HG03159 (cell line): ENCODE results near the gene ME3.

Experiments
- ATAC-seq: cut with Tn5 transposase; IDR thresholded peaks from one replicate; pipeline ENCODE4 v1.9.1; 2021; ENCODE audit warnings: mild to moderate bottlenecking, moderate library complexity; ENCODE audit not compliant: unreplicated experiment

Gene ME3

DNA sequence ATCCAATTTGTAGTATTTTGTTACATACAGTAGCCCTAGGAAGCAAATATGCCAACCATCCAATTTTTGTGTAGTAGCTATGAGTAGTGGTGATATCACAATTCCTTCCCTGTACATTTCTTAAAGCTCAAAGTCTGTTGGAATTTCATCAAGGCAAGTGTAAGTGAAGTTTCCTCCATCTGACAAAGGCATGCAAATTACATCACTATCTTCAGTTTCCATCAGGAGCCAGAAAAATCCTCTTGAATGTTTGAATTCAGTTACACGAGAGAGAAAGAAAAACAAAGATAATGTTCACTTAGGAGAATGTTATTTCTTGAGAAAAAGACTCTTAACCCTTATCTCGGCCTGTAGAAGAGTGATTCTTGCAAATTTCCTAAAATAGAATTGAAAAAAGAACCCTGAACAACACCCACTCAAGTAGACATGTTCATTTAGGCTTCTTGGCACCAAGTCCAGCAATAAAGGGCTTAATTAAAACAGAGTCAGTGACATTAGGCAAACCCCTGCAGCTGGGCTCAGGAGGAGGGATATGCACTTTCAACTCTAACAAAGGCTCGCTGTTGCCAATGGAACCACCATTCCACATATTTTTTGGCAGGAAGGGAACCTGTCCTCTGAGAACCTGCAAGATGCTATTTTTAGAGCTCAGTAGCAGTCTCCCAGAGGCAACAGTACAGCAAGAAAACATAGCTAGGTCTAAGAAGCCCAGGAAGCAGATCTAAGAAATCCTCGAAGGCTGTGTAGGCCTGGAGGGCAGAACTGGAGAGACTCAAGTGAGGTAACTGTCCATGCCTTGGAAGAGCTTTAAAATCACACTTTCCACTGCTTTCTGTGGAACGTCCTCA, 153.1 kb downstream of the ME3 start:
- ATAC-seq: no peak

DNA sequence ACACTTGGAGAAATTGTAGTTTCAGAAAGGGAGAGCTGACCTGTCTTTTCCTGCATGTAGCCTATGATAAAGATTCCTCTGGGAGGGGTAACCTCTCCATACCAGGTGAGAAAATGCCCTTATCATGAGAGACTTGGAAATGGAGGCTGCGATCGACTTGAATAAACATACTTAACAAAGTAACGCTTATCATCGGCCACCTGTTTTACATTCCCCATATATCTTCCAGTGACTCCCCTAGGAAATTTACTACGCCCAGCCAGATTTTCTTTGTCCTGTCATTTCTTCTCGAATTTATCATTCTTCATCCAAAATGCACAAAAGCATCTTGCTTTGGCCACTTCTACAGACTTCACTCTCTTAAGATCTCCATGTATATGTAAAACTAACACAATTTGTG, 154.2 kb downstream of the ME3 start:
- no peak for ATAC-seq

DNA sequence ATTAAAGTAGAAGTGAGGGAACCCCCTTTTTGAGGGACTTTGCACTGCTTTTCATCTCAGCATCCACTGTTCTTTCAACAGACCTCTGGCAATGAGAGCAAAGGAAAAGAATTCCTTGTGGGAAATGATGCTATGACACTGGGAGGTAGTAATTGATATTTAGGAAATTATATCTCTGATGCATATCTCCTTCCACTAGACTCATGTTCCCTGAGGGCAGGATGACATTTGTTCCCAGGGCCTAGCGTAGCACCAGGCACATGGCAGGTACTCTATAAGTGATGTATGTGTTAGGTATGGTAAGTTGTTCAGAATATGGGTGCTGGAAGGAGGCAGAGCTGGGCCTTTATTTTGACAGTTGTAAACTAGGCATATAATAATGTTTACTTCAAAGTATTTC, 154.9 kb downstream of the ME3 start:
- ATAC-seq: no peak

DNA sequence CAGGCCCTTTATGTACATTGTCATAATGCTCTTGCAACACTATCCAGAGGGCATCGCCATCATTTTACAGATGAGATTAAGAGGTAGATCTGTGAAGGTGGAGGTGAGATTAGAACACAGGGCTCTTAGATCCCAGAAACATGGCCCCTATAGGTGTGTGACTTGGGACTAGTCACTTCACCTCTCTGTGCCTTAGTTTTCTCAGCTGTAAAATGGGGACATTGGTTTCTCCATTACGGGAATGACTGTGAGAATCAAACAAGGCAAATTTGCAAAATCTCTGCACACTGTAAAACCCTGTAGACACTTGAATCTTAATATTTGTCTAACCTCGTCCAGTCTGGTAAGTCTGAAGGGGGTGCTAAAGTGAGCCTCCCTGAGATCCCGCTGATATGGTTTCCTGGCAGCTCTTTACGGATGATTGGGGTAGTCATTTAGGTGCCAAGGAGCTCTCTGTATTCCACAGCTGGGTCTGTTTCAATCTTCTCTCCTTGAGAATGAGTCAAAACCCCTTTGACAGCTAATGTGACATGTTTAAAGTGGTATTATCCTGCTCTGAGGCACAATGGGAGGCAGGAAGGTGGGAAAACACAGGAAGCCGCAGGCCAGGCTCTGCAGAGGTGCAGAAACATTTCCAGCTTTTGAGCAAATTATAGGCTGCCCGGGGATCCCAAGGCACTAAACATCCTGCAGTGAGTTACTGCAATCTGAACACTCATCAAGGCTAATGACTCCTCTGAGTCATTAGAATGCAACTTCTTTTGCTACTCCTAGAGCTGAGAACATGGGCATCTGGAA, 156.9 kb downstream of the ME3 start:
- no peak for ATAC-seq

DNA sequence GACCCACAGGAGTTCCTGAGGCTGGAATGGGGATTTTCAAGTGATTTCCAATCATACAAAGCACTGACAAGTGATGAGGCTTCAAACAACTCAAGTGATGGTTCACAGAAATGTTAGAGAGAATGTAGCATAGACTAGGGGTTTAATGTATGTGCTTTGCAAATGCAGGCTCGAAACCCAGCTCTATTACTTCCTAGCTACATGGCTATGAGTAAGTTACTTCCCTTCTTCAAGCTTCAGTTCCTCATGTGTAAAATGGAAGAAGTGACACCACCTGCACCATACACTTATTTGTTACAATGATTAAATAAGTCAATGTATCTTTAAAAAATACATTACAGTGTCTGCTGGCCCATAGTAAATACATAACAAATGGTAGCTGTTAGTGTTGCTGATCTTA, 158.0 kb downstream of the ME3 start:
- ATAC-seq: peak; percentile 60

DNA sequence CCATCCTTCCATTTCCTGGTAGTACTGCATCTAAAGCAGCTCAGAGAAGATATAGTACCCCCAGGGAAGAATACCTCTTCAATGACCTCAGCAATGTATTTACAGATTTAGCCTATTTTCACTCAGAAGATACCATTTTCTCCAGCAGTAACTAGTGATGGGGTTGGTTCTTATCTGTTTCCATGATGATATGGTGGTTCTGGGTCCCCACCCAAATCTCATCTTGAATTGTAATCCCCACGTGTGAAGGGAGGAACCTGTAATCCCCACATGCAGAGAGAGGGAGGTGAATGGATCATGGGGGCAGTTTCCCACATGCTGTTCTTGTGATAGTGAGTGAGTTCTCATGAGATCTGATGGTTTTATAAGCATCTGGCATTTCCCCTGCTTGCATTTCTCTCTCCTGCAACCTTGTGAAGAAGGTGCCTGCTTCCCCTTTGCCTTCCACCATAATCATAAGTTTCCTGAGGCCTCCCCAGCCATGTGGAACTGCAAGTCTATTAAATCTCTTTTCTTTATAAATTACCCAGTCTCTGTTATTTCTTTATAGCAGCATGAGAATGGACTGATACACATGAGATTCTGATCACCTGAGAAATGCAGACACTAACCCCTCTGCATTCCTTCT, 158.6 kb downstream of the ME3 start:
- no peak for ATAC-seq

DNA sequence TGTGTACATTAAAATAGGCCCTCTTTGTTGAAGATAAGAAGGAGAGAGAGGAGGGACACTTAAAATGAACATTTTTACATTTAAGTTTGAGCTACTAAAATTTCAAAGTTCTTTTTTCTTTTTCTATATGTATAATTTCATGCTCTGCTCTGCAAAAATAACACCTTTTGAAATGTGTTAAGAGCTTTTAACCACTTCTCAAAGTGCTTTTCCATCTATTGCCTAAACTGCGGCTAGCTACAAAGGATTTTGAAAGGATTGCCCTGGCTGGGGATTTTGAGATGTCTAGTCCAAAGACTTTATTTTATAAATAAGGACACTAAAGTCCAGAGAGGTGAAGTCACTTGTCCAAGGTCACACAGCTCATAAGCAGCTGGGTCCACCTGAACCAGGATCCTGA, 159.3 kb downstream of the ME3 start:
- ATAC-seq: no peak

DNA sequence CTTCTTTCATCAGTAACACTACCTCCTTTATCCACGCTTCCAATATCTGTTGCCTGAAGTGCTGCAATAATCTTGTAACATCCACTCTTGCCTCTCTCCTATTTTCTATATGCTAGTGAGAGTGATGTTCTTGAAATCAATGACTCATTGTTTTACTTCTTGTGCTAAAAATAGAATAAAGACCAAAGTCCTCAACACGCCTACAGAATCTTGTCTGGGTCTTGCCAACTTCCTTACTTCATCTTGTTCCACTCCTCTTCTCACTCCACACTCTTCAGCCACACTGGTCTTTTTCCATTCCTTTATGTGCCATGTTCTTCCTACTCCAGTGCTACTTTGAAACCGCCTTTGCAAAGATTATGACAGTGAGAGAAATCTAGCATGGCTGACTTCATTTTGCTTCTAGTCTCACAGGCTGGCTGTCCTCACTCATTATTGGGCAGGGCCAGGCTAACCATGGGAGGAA, 161.3 kb downstream of the ME3 start:
- peak; percentile 57 for ATAC-seq

DNA sequence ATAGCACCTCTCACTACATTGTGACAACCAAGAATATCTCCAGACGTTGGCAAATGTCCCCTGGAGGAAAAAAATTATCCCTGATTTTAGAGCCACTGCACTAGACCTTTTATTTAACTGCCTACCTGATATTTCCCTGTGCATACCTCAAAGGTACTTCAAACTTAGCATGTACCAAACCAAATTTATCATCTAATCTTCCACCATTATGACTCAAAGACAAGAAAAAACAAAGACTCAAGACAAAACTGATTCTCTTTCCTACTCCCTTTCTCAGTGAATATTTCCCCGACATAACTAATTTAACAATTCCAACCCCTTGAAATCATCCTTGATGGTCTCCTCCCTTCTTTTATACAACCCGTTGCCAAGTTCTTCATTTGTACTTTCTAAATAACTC, 161.7 kb downstream of the ME3 start:
- ATAC-seq: no peak

DNA sequence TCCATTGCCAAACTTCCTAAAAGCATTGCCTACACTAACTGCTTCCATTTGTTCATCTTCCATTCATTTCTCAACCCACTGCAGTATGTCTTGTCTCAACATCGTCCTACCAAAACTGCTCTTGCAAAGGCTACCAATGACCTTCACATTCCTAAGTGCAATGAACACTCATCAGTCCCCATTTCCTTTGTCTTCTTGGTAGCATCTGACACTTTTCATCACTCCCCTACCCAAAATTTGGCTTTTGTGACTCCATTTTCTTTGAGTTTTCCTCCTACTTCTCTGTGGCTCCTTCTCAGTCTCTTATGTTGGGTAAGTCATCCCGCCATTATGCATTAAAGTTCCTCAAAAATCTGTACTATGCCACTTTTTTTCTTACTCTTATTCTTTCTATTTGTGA, 162.3 kb downstream of the ME3 start:
- no peak for ATAC-seq

DNA sequence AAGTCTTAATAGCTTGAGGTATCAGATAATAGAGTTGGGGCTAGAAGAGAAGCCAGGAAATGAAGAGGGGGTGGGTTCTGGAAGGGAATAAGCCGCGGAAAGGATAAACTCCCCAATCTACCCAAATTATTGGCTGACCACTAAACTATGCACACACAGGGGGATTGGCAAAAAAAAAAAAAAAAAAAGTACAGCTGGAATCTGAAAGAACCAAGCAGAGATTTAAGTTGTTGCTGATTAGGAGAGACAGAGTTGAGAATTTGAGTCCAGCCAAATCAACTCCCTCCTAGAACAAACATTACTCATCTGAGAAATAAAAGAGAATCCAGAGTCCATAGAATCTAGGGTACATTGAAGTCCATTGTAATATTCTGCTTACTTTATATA, 162.8 kb downstream of the ME3 start:
- no peak for ATAC-seq

DNA sequence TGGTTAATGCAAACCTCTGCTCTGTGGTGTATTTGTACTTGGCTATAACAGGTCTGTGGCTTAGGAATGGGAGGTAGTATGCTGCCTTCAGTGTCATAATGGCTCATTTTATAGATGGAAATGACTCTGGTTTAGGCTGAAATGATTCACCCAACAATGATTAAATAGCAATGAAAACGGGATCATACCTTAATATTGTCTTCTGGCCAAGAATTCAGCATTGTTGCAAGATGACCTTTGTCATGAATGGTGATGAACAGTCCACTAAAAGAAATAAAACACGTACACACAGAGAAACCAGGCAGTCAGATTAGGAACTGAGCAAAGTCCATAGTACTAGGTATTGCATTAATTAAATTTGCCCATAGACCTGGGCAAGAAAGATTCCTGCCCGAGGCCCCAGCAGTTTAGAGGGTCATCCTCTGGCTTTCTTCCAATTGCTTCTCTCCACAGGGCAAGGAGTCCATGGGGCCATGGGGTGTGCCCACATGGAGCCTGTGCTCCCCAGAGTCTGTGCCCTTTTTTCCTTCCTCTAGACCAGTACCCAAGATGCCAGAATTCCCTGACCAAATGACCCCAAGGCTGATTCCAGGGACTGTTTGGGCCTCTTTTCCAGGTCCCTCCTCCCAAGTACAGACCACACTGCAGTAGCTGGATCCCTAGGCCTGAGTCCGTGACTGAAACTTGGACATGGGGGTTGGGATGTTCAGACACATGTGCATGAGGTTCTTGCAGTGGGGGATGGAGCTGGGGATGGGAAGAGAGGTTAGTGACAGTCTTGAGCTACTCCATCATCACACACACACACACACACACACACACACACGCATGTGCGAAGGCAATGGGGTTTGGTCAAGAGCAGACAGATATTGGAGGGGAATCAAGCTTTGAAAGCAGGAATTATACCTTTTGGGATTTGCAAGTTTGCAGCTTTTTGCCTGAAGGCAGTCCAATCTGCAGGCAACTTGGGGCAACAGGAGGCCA, 163.5 kb downstream of the ME3 start:
- no peak for ATAC-seq

DNA sequence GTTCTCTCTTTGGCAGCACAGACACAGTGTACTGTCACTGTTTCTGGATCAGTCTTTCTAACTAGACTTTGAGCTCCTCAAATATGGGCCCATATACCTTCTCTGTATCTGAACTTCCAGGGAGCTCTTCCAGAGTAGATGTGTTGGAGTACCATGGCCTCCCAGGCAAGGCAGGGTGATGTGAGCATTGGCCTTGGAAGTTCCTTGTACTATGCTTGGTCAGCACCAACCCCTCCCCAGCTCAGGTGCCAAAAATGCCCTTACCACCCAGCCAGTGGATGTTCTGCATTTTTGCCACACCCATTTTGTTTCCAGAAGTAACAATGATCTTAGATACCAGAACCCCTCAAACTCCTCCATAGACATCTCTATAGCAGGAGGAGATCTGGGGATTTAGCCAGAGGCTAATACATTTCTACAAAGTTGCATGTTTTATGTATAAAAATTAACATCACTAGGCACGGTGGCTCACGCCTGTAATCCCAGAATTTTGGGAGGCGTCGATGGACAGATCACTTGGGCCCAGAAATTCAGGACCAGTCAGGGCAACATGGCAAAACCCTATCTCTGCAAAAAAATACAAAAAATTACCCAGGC, 165.1 kb downstream of the ME3 start:
- ATAC-seq: no peak

DNA sequence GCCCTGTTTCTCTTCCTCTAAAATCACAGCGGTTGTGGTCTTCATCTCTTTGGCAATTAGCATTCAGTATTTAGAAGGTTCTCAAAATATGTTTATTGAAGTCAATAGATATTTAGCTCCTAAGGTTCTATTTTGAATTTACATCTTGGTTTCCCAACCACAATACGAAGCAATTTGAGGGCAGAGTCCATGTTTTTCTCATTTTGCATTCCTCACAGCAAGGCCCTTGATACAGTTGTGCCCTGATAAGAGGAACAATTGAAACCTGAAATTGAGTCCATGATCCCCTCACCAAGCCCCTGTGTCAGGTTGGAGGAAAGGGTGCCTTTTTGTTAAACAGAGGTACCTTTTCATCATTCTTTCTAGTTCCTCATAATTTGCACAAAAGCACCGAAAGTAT, 166.2 kb downstream of the ME3 start:
- ATAC-seq: no peak

DNA sequence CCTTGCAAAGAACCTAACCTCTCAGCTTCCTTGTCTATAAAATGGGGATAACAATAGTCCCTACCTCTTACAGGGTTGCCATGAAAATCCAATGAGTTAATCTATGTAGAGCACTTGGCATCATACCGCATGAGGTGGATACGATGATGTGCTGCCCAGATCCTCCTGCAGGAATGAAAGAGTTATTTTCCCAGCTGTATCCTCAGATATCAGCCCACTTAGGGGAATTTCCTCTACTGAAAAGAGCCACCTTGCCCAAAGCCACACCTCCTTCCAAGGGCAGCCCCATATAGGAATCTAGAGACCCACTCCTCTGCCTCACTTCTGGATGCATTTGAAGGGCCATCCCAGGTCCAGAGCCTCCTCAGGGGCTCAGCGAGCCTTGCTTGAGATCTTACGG, 169.3 kb downstream of the ME3 start:
- no peak for ATAC-seq

DNA sequence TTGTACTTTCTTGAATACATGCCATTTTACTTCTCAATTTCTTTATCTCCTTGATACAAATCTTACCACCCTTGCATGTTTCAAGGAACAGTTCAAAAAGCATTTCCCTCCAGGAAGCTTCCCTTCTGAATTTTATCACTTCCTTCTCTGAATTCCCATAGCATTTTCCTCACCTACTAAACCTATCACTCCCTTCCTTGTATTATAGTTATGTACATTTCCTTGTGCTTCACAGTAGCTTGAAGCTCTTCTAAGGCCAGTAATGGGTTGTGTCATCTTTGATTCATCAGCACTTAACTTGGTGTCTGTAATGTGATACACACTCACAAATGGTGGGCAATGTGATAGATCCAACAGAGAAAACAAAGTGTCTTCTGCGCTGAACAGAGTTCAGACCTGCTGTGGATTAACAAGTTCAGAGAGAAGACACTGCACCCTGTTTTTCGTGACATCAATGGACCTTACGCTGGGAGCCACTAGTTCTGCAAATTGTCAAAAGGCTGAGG, 170.2 kb downstream of the ME3 start:
- no peak for ATAC-seq

DNA sequence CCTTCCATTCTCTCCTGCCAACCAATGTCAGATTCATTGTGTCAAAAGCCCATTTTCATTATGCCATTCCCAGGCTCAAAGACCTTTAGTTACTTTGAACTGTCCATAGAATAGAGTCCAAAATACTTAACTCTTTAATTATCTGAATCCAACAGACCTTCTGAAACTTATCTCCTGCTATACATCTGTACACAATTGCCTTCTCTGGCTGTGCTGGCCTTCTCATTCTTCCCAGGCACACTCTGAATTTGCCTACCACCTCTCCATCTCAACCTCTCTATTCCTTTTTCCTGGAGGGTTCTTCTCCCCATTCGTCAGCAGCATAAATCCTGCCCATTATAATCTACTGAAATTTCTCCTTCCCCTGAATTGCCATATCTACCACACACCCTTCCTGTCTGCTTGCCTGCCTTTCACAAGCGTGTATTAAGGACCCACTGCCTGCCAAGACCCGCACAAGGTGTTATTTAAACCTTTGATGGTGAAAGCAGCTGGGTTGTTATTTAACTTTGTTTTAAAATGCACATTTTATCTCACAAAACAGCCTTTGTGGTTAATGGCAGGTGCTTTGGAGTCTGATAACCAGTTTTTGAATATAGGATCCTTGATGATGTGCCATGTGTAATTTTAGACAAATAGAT, 171.8 kb downstream of the ME3 start:
- ATAC-seq: no peak

DNA sequence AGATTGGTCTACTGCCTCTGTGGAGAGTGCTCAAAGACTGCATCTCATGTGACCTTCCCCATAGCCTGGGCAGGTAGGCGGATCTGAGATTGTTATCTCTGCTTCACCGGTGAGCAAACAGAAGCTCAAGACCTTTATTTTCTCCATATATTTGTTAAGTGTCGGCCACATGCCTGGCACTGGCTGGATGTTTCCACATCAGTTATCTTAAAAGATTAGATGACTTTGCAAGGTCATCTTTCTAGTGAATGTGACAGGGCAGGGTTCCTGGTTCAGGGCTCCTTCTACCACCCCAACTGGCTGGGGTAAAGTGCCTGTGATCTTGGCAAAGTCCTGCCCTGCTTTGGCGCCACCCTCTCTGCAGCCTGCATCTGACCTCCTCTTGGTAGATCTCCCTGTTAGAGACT, 172.7 kb downstream of the ME3 start:
- no peak for ATAC-seq

DNA sequence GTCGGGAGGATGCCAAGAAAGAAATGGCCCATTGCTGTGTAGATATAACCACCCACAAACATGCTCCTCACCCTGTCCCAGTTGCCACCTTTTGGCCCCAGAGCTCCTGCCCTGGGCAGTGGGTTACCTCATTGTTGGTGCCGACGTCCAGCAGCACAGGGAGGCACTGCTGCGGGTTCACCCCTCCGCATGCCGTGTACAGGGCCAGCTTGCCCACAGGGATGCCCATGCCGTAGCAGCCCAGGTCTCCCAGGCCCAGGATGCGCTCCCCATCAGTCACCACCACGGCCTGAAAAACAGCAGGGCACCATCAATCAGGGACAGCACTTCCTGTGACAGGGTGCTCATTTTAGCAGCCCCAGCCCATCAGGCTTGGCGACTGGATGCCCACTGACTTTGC, 174.6 kb downstream of the ME3 start:
- no peak for ATAC-seq

DNA sequence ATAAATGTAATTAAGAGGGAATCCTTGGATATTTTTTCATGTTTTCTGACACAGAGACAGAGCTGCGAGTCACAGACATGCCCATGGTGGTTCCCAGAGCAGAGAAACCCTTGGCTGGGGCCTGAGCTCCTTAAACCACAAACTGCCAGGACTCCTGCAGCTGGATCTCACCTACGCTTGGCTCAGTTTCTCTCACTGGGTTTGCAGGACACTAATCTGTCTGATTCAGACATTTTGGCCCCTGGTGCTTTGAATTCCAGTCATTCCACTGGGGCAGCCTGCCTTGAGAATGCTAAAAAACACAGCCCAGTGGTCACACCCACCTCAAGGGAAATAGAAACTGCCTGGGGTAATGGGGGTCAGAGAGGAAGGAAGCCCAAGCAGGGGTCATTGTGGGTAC, 175.1 kb downstream of the ME3 start:
- no peak for ATAC-seq
